Upper lobe of right lung (tissue), 1 donor: ENCODE data around the gene BMX. TPM values are rescaled to one million over a fixed set of nuclear protein-coding genes. Genes with fewer than 3 reads are reported as not detected.

ENCODE experiments used
- ATAC-seq: fragments of 200-7000 bp; cut with Tn5 transposase; one replicate; pipeline ENCODE4 v1.9.1; 2020; ENCODE audit warnings: mild to moderate bottlenecking, moderate library complexity
- DNase-seq: peaks from one replicate; pipeline ENCODE4 v3.0.0-alpha.2; 2020
- H3K27ac ChIP-seq: fragments of 200-600 bp; one replicate; pipeline ENCODE4 v1.8.0; 2022
- H3K27me3 ChIP-seq: fragments of 200-600 bp; one replicate; pipeline ENCODE4 v1.8.0; 2022; ENCODE audit warnings: mild to moderate bottlenecking
- H3K36me3 ChIP-seq: fragments of 200-600 bp; one replicate; pipeline ENCODE4 v1.8.0; 2022
- H3K4me1 ChIP-seq: fragments of 200-600 bp; one replicate; pipeline ENCODE4 v1.8.0; 2022
- H3K4me3 ChIP-seq: fragments of 200-600 bp; one replicate; pipeline ENCODE4 v1.8.0; 2022; ENCODE audit warnings: mild to moderate bottlenecking
- H3K9me3 ChIP-seq: fragments of 200-600 bp; one replicate; pipeline ENCODE4 v1.8.0; 2022
- intact Hi-C: fragments of 100-400 bp; cut with DNase I; formaldehyde crosslinking; loops from one replicate; pipeline ENCODE4 v1.11.0; 2022
- total RNA-seq: library from RNA; stranded (reverse); fragmentation: NEBNext Ultra II Directional; extraction: Animal tissue kit (Norgen Biotek cat#: 25700); gene quantifications from one replicate; pipeline ENCODE4 v1.2.1, GENCODE V29; 2021
- TF ChIP-seq, protein P1 (sequence below): fragments of 200-600 bp; IDR thresholded peaks from one replicate; pipeline ENCODE4 v1.8.0; 2022; ENCODE audit warnings: antibody characterized with exemption
- donor health status: DM: no; HTN: yes; CAD: no; lungs with severe emphysema.

Gene BMX
- total RNA-seq, 1 donor from 2014 or later = 3.6 TPM

DNA sequence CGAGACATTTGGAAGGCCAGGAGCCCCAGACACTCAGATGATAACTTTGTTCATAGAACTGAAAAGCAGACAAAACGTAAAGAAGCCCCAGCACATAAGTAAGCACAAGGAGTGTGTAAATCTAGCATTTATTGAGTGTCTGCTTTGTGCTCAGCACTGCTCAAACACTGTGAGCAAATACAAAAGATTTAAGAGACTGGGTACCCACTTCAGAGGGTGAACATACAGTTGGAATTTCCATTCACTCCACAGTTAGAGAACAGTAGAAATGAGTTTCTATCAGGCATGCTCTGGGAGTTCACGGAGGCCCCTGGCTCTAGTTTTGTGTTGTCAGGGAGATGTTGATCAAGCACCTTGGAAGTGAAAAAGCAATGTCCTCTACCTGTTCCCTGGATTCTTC is 60.3 kb downstream of the BMX start:
- no peak for DNase-seq
- H3K4me1 ChIP-seq = no peaks in the 10 kb centered on the region
- no peaks in the 10 kb centered on the region for H3K27me3 ChIP-seq
- H3K9me3 ChIP-seq = no peaks in the 10 kb centered on the region
- no peak overlapping the region for H3K4me3 ChIP-seq
- intact Hi-C loops = no loop called here
- no peak for ATAC-seq
- H3K36me3 ChIP-seq = no peaks in the 10 kb centered on the region
- no peak overlapping the region for H3K27ac ChIP-seq
- TF ChIP-seq, protein P1, sequence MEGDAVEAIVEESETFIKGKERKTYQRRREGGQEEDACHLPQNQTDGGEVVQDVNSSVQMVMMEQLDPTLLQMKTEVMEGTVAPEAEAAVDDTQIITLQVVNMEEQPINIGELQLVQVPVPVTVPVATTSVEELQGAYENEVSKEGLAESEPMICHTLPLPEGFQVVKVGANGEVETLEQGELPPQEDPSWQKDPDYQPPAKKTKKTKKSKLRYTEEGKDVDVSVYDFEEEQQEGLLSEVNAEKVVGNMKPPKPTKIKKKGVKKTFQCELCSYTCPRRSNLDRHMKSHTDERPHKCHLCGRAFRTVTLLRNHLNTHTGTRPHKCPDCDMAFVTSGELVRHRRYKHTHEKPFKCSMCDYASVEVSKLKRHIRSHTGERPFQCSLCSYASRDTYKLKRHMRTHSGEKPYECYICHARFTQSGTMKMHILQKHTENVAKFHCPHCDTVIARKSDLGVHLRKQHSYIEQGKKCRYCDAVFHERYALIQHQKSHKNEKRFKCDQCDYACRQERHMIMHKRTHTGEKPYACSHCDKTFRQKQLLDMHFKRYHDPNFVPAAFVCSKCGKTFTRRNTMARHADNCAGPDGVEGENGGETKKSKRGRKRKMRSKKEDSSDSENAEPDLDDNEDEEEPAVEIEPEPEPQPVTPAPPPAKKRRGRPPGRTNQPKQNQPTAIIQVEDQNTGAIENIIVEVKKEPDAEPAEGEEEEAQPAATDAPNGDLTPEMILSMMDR = no peak

DNA sequence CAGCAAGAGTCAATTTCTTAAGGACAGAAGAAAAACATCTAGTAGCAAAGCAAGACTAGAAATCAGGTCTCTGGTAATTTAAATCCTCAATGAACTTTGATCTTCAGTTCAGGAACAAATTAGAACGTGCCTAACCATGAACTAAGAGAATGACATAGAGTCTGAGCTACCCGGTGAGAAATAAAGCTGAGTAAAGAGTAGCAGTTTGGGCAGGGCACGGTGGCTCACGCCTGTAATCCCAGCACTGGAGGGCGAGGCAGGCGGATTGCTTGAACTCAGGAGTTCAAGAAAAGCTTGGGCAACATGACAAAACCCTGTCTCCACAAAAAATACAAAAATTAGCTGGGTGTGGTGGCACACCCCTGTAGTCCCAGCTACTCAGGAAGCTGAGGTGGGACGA is 62.4 kb downstream of the BMX start:
- no peak for ATAC-seq
- Histone ChIP-seq H3K9me3 (no peaks in the 10 kb centered on the region), H3K27me3 (no peaks in the 10 kb centered on the region), H3K4me3 (no peak overlapping the region), H3K36me3 (no peaks in the 10 kb centered on the region), H3K27ac (no peak overlapping the region), H3K4me1 (no peaks in the 10 kb centered on the region)
- DNase-seq = no peak
- intact Hi-C loops = no loop called here
- TF ChIP-seq, protein P1 = no peak

DNA sequence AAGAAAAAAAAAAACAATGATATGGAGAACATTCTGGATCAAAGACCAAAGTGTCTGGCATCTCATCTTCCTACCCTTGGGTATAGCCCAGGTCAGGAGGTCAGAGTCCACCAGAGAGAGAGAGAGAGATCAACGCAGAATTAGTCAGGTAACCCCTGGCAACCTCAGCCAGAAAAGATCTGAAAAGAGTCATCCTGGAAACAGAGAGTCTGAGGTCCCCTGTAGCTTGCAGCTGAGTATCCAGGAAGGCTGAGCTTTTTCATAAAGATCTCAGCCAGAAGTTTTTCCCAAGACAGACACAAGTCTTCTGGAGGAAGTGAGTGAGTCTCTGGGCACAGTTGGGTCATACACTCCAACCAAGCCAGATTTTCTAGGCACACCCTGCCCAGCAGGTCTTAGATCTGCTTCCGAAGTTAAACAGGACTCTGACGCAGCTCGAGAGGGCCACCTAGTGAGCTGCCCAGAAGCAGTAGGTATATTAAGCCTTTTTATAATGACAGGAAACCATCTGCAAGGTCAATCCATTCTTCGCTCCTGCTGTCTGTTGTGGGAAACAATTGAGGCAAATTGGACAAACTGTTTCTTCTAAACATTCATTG is 64.5 kb downstream of the BMX start:
- H3K36me3 ChIP-seq = no peaks in the 10 kb centered on the region
- H3K27me3 ChIP-seq = no peaks in the 10 kb centered on the region
- TF ChIP-seq, protein P1 = peak; percentile 55
- no peak overlapping the region for H3K27ac ChIP-seq
- peak; percentile 74 for DNase-seq
- H3K4me3 ChIP-seq = no peak overlapping the region
- intact Hi-C loops = no loop called here
- no peaks in the 10 kb centered on the region for H3K9me3 ChIP-seq
- peak; percentile 99 for ATAC-seq
- H3K4me1 ChIP-seq = no peaks in the 10 kb centered on the region

DNA sequence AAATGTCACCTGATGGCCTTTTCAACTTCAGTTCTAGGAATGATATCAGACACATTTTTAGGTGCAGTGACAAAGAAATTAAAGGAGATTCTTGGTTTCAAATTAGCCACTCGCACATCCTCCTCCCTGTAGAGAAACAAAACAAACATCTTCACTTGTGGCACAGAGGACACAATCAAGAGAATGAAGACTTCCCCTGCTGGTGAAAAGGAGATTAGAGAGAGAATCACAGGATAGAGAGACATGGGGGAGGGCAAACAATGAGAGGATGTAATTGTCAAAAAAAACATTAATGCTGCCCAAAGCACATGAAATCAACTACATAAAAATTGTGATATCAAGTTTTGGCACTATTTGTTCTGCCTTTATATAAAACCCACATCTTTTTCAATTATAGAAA is 65.6 kb downstream of the BMX start:
- DNase-seq (no peak), ATAC-seq (no peak)
- Histone ChIP-seq H3K4me3 (no peak overlapping the region), H3K27me3 (no peaks in the 10 kb centered on the region), H3K9me3 (no peaks in the 10 kb centered on the region), H3K36me3 (no peaks in the 10 kb centered on the region), H3K4me1 (no peaks in the 10 kb centered on the region), H3K27ac (no peak overlapping the region)
- intact Hi-C loops = no loop called here
- TF ChIP-seq, protein P1 = no peak

DNA sequence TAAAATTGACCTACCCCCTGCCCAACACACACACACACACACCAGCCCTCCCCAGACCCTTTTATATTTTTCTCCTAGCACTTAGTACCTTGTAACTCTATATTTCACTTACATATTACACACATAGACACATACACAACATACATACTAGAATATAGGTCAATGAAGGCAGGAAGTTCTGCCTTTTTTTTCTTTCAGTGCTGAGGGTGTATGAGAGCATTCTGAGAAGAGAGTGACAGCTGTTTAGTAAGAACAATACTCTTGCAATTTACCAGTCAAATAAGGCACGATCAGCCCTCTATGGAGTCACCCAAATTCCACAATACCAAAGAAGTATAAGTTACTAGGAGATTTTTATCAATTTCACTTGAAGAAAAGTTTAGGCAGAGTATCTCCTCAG is 66.7 kb downstream of the BMX start:
- TF ChIP-seq, protein P1 = no peak
- H3K9me3 ChIP-seq = no peaks in the 10 kb centered on the region
- no peak overlapping the region for H3K27ac ChIP-seq
- H3K27me3 ChIP-seq = no peaks in the 10 kb centered on the region
- no peak overlapping the region for H3K4me3 ChIP-seq
- DNase-seq (no peak), ATAC-seq (no peak)
- intact Hi-C loops = no loop called here
- no peaks in the 10 kb centered on the region for H3K4me1 ChIP-seq
- H3K36me3 ChIP-seq = no peaks in the 10 kb centered on the region
